GM19240 (cell line): ENCODE results near the gene OXNAD1.

Experiments used
- DNase-seq: peaks from one replicate; pipeline ENCODE4 v3.0.0; 2011; ENCODE audit warnings: low spot score; ENCODE audit not compliant: insufficient read length

Gene OXNAD1

DNA sequence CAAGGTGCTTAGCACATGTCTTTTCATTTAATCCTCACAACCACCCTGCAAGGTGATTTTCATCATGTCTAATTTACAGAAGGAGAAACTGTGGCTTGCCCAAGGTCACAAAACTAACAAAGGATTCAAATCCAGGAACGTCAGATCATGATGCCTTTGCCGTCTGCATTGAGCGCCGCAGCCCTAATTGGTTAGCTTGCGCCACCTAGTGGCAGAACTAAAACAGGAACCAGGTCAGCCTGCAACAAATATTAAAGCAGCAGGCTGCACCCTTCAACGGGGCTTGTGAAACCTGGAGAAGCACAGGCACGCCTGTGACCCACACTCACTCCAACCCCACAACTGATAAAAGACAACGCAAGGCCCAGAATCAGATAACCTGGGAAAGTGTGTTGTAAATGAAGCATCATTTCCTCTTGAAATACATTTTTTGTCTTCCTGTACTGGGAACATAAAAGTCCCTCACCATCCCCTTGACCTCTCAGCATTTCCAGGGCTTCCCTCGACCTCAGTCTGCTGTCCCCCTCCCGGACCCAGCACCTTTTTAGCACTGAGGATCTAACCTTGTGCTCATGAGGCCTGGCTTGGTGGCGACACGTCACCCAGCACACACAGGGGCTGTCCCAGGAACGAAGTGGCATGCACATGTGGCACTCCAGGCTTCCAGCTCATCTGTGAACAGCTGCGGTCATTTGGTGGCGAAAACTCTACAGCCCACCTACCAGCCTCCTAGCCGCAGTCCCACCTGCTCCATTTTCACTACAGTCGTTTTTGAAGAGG lies 17.5 kb upstream of the OXNAD1 start:
- DNase-seq: peak; percentile 43

- no peak for DNase-seq
Observed at GRCh38 chr3:16248556-16248955, 16.5 kb upstream of the OXNAD1 start.

DNA sequence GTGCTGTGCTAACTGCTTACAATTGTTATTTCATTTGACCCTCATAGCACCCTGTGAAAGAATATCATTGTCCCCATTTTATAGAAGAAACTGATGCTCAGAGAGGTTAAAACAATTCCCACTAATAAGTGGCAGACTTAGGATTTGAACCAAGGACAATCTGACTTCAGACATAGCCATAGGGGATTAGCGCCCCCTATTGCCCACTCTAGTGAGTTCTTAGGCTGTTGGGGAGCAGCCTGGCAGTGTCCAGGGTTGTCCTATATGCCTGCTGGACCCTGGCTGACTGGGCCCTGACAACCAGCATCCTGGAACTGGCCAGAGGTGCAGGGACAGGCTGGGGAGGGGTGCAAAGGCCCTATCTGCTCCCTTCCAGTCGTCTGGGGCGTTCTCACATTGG lies 15.7 kb upstream of the OXNAD1 start:
- no peak for DNase-seq

DNA sequence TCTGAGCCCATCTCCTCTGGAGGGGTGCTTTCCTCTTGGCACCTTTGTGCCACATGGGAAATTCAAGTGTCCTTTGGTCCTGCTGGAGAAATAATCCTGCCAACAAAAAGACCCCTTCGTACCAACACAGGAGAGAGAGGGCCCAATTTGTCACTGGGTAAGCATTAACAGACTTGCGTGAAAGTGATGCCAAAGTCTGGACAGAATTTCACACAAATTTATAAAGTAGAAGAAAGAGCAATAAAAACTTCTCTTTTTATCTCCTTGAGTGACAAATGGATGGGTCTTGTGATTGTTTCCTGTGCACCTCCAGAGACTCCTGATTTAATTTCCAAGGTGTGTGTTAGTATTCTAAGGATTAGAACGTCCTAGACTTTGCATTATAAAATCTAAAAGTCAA lies 15.1 kb upstream of the OXNAD1 start:
- DNase-seq: no peak

GRCh38 chr3:16251316-16252085 lies 13.5 kb upstream of the OXNAD1 start:
- no peak for DNase-seq

GRCh38 chr3:16252243-16252978 lies 12.6 kb upstream of the OXNAD1 start:
- DNase-seq: no peak

DNA sequence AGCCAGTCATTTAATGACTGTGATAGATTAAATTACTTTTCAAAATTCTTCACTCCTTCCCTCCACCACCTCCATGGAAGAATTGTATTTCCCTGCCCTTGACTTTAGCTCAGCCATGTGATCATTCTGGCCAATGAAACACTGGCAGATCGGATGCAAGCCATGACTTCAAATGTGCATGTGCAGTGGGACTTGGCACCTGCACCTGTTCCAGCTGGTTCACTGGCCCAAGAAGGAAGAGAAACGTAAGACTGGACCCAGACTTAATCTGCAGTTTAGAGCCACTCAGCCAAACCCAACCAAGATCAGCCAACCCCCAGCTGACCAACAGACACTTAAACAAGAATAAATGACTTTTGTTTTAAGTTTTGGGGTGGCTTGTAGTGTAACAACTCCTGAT lies 12.0 kb upstream of the OXNAD1 start:
- no peak for DNase-seq

DNA sequence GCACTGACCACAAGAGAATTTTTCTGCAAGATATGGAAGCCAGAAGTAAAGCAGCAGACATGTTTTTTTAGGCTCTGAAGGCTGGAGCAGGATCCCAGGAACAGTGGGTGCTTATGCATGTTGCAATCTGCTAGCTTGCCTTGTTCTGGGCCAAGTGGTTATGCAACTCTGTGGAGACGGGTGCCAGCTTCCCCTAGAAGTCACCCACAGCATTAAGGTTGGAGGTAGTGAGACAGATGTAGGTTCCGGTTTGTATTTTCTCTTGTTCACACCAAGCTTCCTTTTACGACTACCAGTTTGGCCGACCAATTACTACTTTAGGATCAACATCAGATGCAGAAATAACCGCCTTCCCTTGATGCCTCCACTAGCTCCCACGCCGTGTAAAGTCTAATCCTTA lies 11.4 kb upstream of the OXNAD1 start:
- no peak for DNase-seq

DNA sequence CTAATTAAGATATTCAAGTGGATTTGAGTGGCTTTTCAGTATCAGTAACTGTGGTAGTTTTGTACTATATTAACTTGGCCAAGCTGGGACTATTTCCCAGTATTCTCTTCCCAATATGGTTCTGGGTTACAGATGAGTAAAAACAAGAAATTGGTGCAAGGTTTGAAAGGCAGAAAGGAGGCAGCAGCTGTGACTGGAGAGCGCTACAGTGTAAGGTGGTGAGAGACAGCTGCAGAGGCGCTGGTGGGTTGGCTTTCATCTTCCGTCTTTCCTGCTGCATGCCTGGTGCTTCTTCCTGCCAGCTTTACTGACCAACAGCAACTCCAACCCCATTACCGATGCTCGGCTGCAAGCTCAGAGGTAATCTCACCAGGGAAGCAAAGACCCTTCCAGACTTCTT lies 10.1 kb upstream of the OXNAD1 start:
- DNase-seq: no peak

- no peak for DNase-seq
Observed at GRCh38 chr3:16255326-16255725, 9.7 kb upstream of the OXNAD1 start.

GRCh38 chr3:16255726-16256125 lies 9.3 kb upstream of the OXNAD1 start:
- DNase-seq: no peak

DNA sequence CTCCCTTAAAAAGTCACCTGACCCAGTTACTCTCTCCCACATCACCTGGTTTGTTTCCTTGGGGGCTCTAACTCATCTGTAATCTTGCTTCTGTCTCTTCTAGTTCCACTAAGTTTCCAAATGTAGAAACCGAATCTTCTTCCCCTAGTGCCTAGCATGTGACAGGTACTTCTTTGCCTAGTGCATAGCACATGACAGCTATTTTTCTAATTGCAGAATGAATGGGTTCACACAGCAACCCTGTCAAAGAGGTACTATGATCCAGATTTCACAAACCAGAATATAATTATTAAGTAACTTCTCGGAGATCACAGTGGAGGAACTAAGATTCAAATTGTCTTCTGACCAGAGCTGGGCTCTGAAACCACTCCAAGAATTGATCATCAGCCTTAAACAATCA lies 7.7 kb upstream of the OXNAD1 start:
- DNase-seq: no peak

GRCh38 chr3:16258177-16258576 lies 6.8 kb upstream of the OXNAD1 start:
- DNase-seq: no peak

- DNase-seq: no peak
Observed at GRCh38 chr3:16258866-16259265, 6.1 kb upstream of the OXNAD1 start.

- no peak for DNase-seq
Observed at GRCh38 chr3:16260046-16260445, 5.0 kb upstream of the OXNAD1 start.

- DNase-seq: no peak
Observed at GRCh38 chr3:16262174-16262573, 2.8 kb upstream of the OXNAD1 start.

DNA sequence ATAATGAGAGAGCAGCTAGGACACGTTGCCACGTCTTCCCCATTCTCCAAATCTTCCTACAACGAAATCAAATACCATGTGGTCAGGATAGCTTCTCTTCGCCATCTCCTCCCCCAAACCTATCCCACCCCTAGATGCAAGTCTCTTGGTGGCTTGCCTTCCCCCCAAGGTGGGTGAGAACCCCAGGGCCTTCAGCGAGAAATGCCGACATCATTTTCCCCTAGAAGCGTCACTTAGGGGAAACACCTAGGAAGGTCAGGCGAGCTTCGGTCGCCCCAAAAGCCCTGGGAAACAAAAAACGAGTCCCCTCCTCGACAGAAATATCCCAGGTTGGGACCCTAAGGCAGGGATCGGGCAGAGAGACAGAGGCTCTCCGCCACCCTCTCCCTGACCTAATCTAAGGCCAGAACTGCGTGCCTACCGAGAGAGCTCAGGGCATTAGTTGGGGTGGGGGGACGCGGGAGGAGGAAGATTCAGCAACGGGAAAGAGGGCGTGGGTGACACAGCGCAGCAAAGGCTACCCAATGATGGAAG lies 771 bp upstream of the OXNAD1 start:
- DNase-seq: no peak

- DNase-seq: no peak
Observed at GRCh38 chr3:16265455-16265786, 409 bp downstream of the OXNAD1 start.

- no peak for DNase-seq
Observed at GRCh38 chr3:16266714-16267113, 1.7 kb downstream of the OXNAD1 start.

GRCh38 chr3:16270855-16271254 lies 5.8 kb downstream of the OXNAD1 start:
- no peak for DNase-seq

- no peak for DNase-seq
Observed at GRCh38 chr3:16272588-16272987, 7.6 kb downstream of the OXNAD1 start.

DNA sequence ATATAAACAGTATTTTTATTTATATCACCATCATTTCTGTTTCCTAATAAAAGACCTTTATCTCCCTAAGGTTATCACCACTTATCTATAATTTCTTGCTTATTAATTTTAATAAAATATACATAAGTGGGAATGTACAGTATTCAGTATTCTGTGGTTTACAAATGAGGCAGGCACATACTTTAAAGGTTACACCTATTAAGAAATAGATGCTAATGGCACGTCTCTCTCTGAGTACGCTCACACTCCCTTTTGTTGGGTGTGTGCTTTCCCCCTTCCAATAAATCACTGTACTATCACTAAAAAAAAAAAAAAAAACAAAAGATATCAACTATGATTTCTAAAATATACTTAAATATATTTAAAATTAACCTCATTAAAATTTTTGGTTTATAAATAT lies 8.9 kb downstream of the OXNAD1 start:
- DNase-seq: no peak
